ENCODE results near the gene ERRFI1. TPM values are rescaled to one million over a fixed set of nuclear protein-coding genes. Genes with fewer than 3 reads are reported as not detected.
A peak's percentile ranks its signal among the peaks of the same experiment; 100 is the strongest.

The ERRFI1 gene
- total and polyA plus RNA-seq, 4 donors, result 60.7 to 424 (median 106) TPM

GRCh38 chr1:7975212-7975865 is 50.8 kb downstream of the ERRFI1 start:
- Histone ChIP-seq H3K4me3 (ENCODE audit: low read depth in 1 of 3, low read length in 3 of 3) (no peak overlapping the region), H3K4me1 (ENCODE audit: control insufficient read depth in 4 of 4, insufficient read depth in 4 of 4, low read length in 3 of 4) (peaks cover 0 to 16% (median 15%) of the 10 kb centered on the region in 4 donors), H3K27ac (ENCODE audit: low read depth in 1 of 2, low read length in 2 of 2) (no peak overlapping the region), H3K9me3 (ENCODE audit: control insufficient read depth in 4 of 4, low read length in 3 of 4) (no peaks in the 10 kb centered on the region), H3K27me3 (ENCODE audit: control insufficient read depth in 4 of 4, insufficient read depth in 4 of 4, low read length in 3 of 4) (no peaks in the 10 kb centered on the region), H3K36me3 (ENCODE audit: control insufficient read depth in 4 of 4, insufficient read depth in 3 of 4, low read depth in 1 of 4, low read length in 3 of 4) (peaks cover 11 to 36% (median 27%) of the 10 kb centered on the region in 4 donors), H3K9ac (ENCODE audit: low read depth in 1 of 2, low read length in 2 of 2) (no peak overlapping the region)
- 53% methylated on average over 8 of the region's 8 CpGs for WGBS
- DNase-seq (ENCODE audit: low spot score), result peak; percentile 66
- TF ChIP-seq FOXA2 (IDR thresholded peaks at IDR 0.05) (no peak), RXRA (IDR thresholded peaks at IDR 0.05) (peak; percentile 44 to 62), GABPA (IDR thresholded peaks at IDR 0.05 in 1 of 2, conservative IDR thresholded peaks at IDR 0.05 in 1 of 2) (no peak), HNF4G (IDR thresholded peaks at IDR 0.05) (peak; percentile 95), SP1 (IDR thresholded peaks at IDR 0.05) (peak; percentile 49), HNF4A (conservative IDR thresholded peaks at IDR 0.05) (peak; percentile 99), NR2F2 (IDR thresholded peaks at IDR 0.05) (no peak), TAF1 (conservative IDR thresholded peaks at IDR 0.05) (no peak), CTCF (IDR thresholded peaks at IDR 0.05; ENCODE audit: low read depth, low read length, missing input control) (peak; percentile 90), YY1 (IDR thresholded peaks at IDR 0.05) (no peak), RAD21 (IDR thresholded peaks at IDR 0.05) (peak; percentile 96 to 97), JUND (IDR thresholded peaks at IDR 0.05) (no peak)

- DNase-seq (ENCODE audit: low spot score), result no peak
- TF ChIP-seq SP1 (IDR thresholded peaks at IDR 0.05), result no peak
- TF ChIP-seq YY1 (IDR thresholded peaks at IDR 0.05), result no peak
- TF ChIP-seq, protein P1, sequence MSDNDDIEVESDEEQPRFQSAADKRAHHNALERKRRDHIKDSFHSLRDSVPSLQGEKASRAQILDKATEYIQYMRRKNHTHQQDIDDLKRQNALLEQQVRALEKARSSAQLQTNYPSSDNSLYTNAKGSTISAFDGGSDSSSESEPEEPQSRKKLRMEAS (IDR thresholded peaks at IDR 0.05), result no peak
- no peak for TF ChIP-seq JUND (IDR thresholded peaks at IDR 0.05)
- TF ChIP-seq GABPA (IDR thresholded peaks at IDR 0.05 in 1 of 2, conservative IDR thresholded peaks at IDR 0.05 in 1 of 2), result no peak
- TF ChIP-seq EGR1 (IDR thresholded peaks at IDR 0.05; ENCODE audit: low read depth in 2 of 2), result no peak
- TF ChIP-seq HNF4G (IDR thresholded peaks at IDR 0.05), result no peak
- TF ChIP-seq CTCF (IDR thresholded peaks at IDR 0.05; ENCODE audit: low read depth, low read length, missing input control), result no peak
- no peak for TF ChIP-seq NR2F2 (IDR thresholded peaks at IDR 0.05)
- TF ChIP-seq TAF1 (conservative IDR thresholded peaks at IDR 0.05), result no peak
- TF ChIP-seq FOXA1 (IDR thresholded peaks at IDR 0.05), result no peak
- TF ChIP-seq, protein P2, sequence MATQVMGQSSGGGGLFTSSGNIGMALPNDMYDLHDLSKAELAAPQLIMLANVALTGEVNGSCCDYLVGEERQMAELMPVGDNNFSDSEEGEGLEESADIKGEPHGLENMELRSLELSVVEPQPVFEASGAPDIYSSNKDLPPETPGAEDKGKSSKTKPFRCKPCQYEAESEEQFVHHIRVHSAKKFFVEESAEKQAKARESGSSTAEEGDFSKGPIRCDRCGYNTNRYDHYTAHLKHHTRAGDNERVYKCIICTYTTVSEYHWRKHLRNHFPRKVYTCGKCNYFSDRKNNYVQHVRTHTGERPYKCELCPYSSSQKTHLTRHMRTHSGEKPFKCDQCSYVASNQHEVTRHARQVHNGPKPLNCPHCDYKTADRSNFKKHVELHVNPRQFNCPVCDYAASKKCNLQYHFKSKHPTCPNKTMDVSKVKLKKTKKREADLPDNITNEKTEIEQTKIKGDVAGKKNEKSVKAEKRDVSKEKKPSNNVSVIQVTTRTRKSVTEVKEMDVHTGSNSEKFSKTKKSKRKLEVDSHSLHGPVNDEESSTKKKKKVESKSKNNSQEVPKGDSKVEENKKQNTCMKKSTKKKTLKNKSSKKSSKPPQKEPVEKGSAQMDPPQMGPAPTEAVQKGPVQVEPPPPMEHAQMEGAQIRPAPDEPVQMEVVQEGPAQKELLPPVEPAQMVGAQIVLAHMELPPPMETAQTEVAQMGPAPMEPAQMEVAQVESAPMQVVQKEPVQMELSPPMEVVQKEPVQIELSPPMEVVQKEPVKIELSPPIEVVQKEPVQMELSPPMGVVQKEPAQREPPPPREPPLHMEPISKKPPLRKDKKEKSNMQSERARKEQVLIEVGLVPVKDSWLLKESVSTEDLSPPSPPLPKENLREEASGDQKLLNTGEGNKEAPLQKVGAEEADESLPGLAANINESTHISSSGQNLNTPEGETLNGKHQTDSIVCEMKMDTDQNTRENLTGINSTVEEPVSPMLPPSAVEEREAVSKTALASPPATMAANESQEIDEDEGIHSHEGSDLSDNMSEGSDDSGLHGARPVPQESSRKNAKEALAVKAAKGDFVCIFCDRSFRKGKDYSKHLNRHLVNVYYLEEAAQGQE (IDR thresholded peaks at IDR 0.05), result no peak
- no peak for TF ChIP-seq RXRA (IDR thresholded peaks at IDR 0.05)
- TF ChIP-seq FOXA2 (IDR thresholded peaks at IDR 0.05), result no peak
- no peak for TF ChIP-seq ATF3 (IDR thresholded peaks at IDR 0.05)
- TF ChIP-seq ZBTB33 (IDR thresholded peaks at IDR 0.05), result no peak
- no peak for TF ChIP-seq RAD21 (IDR thresholded peaks at IDR 0.05)
- no peak for TF ChIP-seq HNF4A (conservative IDR thresholded peaks at IDR 0.05)
- H3K4me1 ChIP-seq (ENCODE audit: control insufficient read depth in 4 of 4, insufficient read depth in 4 of 4, low read length in 3 of 4), result peaks cover 0 to 21% (median 20%) of the 10 kb centered on the region in 4 donors
- no peak overlapping the region for H3K27ac ChIP-seq (ENCODE audit: low read depth in 1 of 2, low read length in 2 of 2)
- no peaks in the 10 kb centered on the region for H3K27me3 ChIP-seq (ENCODE audit: control insufficient read depth in 4 of 4, insufficient read depth in 4 of 4, low read length in 3 of 4)
- WGBS, result 93% methylated on average over 2 of the region's 2 CpGs
- no peak overlapping the region for H3K9ac ChIP-seq (ENCODE audit: low read depth in 1 of 2, low read length in 2 of 2)
- H3K9me3 ChIP-seq (ENCODE audit: control insufficient read depth in 4 of 4, low read length in 3 of 4), result no peaks in the 10 kb centered on the region
- no peak overlapping the region for H3K4me3 ChIP-seq (ENCODE audit: low read depth in 1 of 3, low read length in 3 of 3)
- peaks cover 13 to 37% (median 31%) of the 10 kb centered on the region in 4 donors for H3K36me3 ChIP-seq (ENCODE audit: control insufficient read depth in 4 of 4, insufficient read depth in 3 of 4, low read depth in 1 of 4, low read length in 3 of 4)
Measured at GRCh38 chr1:7973086-7973485, 53.0 kb downstream of the ERRFI1 start.

Data from liver (tissue), 9 donors.